ENCODE data around the gene EMC9. TPM values are rescaled to one million over a fixed set of nuclear protein-coding genes. Genes with fewer than 3 reads are reported as not detected.

EMC9 gene
- total RNA-seq, 4 donors from 2014 or later: 8.8 to 14.4 (median 12.2) TPM

- Histone ChIP-seq H3K27me3 (no peaks in the 10 kb centered on the region), H3K4me1 (no peaks in the 10 kb centered on the region), H3K4me3 (no peak overlapping the region), H3K27ac (replicated peaks in 1 of 4) (no peak overlapping the region), H3K36me3 (peaks cover 32 to 74% (median 67%) of the 10 kb centered on the region in 4 donors), H3K9me3 (no peaks in the 10 kb centered on the region)
- WGBS: 98% methylated on average over 4 of the region's 4 CpGs
- intact Hi-C loops (cut with DNase I): no loop called here
- TF ChIP-seq EP300 (IDR thresholded peaks at IDR 0.05) (no peak), CTCF (IDR thresholded peaks at IDR 0.05) (no peak), POLR2A (IDR thresholded peaks at IDR 0.05; ENCODE audit: low read depth) (no peak), POLR2AphosphoS5 (IDR thresholded peaks at IDR 0.05) (no peak)
- DNase-seq (ENCODE audit: extremely low spot score): no peak
Measured at GRCh38 chr14:24122416-24122815, 19.0 kb downstream of the EMC9 start.

GRCh38 chr14:24121210-24121609, 20.2 kb downstream of the EMC9 start:
- intact Hi-C loops (cut with DNase I): no loop called here
- H3K9me3 ChIP-seq: no peaks in the 10 kb centered on the region
- no peaks in the 10 kb centered on the region for H3K27me3 ChIP-seq
- no peak overlapping the region for H3K4me3 ChIP-seq
- no peak for DNase-seq (ENCODE audit: extremely low spot score)
- H3K4me1 ChIP-seq: peaks cover 5 to 8% (median 7%) of the 10 kb centered on the region in 4 donors
- H3K27ac ChIP-seq (replicated peaks in 1 of 4): no peak overlapping the region
- TF ChIP-seq CTCF (IDR thresholded peaks at IDR 0.05) (no peak), POLR2A (IDR thresholded peaks at IDR 0.05; ENCODE audit: low read depth) (no peak), POLR2AphosphoS5 (IDR thresholded peaks at IDR 0.05) (no peak), EP300 (IDR thresholded peaks at IDR 0.05) (no peak)
- H3K36me3 ChIP-seq: peaks cover 32 to 78% (median 75%) of the 10 kb centered on the region in 4 donors
- over 99% methylated on average over 8 of the region's 8 CpGs for WGBS

GRCh38 chr14:24119691-24120090, 21.7 kb downstream of the EMC9 start:
- Histone ChIP-seq H3K9me3 (no peaks in the 10 kb centered on the region), H3K36me3 (peaks cover 32 to 77% (median 75%) of the 10 kb centered on the region in 4 donors), H3K27me3 (no peaks in the 10 kb centered on the region), H3K4me3 (no peak overlapping the region), H3K27ac (replicated peaks in 1 of 4) (no peak overlapping the region), H3K4me1 (peaks cover 14 to 18% (median 16%) of the 10 kb centered on the region in 4 donors)
- WGBS: over 99% methylated on average over 6 of the region's 6 CpGs
- TF ChIP-seq EP300 (IDR thresholded peaks at IDR 0.05): no peak
- TF ChIP-seq POLR2AphosphoS5 (IDR thresholded peaks at IDR 0.05): no peak
- no peak for TF ChIP-seq CTCF (IDR thresholded peaks at IDR 0.05)
- TF ChIP-seq POLR2A (IDR thresholded peaks at IDR 0.05; ENCODE audit: low read depth): no peak
- intact Hi-C loops (cut with DNase I): no loop called here
- DNase-seq (ENCODE audit: extremely low spot score): no peak

- Histone ChIP-seq H3K4me1 (peaks cover 20 to 23% (median 21%) of the 10 kb centered on the region in 4 donors), H3K27me3 (no peaks in the 10 kb centered on the region), H3K4me3 (no peak overlapping the region), H3K36me3 (peaks cover 27 to 56% (median 53%) of the 10 kb centered on the region in 4 donors), H3K27ac (replicated peaks in 1 of 4) (no peak overlapping the region), H3K9me3 (no peaks in the 10 kb centered on the region)
- TF ChIP-seq POLR2A (IDR thresholded peaks at IDR 0.05; ENCODE audit: low read depth) (no peak), POLR2AphosphoS5 (IDR thresholded peaks at IDR 0.05) (no peak), EP300 (IDR thresholded peaks at IDR 0.05) (no peak), CTCF (IDR thresholded peaks at IDR 0.05) (no peak)
- no peak for DNase-seq (ENCODE audit: extremely low spot score)
- intact Hi-C loops (cut with DNase I): no loop called here
- 89% methylated on average over 3 of the region's 6 CpGs for WGBS
Measured at GRCh38 chr14:24117179-24117578, 24.2 kb downstream of the EMC9 start.
